HEK293 (cell line): ENCODE data around the gene KRT16.

Experiments
- CTCF ChIA-PET: fragments of 350-600 bp; formaldehyde crosslinking; extraction: SDS; loops from one replicate; lab custom pipeline; 2021; ENCODE audit warnings: antibody characterized with exemption; lab: Yijun Ruan, JAX
- POLR2A ChIA-PET: fragments of 300-600 bp; formaldehyde crosslinking; extraction: SDS; loops from one replicate; lab custom pipeline; 2020; ENCODE audit warnings: antibody characterized with exemption, inconsistent platforms; lab: Yijun Ruan, JAX
- H3K27ac ChIP-seq: fragments of 200-500 bp; sonication (Bioruptor generic); 2 replicates; pipeline ENCODE4 v1.5.1; 2014; ENCODE audit warnings: low read depth, low read length, control low read depth, inconsistent platforms; ENCODE audit errors: extremely low read depth
- H3K36me3 ChIP-seq, 2 experiments: fragments of 200-500 bp in 1 of 2; sonication (Bioruptor generic) in 1 of 2; 1 replicate in 1 of 2; 2 replicates in 1 of 2; pipeline ENCODE4 v1.5.1; 2014 to 2017; ENCODE audit warnings: inconsistent platforms in 2 of 2, low read length in 2 of 2; ENCODE audit not compliant: control insufficient read depth in 2 of 2, insufficient read depth in 1 of 2
- H3K4me1 ChIP-seq: fragments of 200-500 bp; sonication (Bioruptor generic); 2 replicates; pipeline ENCODE4 v1.5.1; 2014; ENCODE audit warnings: mild to moderate bottlenecking, low read length, inconsistent platforms; ENCODE audit not compliant: control insufficient read depth, insufficient read depth
- H3K4me3 ChIP-seq: 2 replicates; pipeline ENCODE4 v1.5.1; 2011; ENCODE audit warnings: low read depth, mild to moderate bottlenecking, control low read depth, low read length, moderate library complexity
- H3K9me3 ChIP-seq: fragments of 200-500 bp; sonication (Bioruptor generic); 2 replicates; pipeline ENCODE4 v1.5.1; 2014; ENCODE audit warnings: low read depth, low read length, inconsistent platforms; ENCODE audit not compliant: control insufficient read depth, insufficient read depth
- BCL11B ChIP-seq: fragments of 450-650 bp; formaldehyde crosslinking; IDR thresholded peaks from 2 replicates; pipeline ENCODE4 v1.5.1; 2016; ENCODE audit warnings: low read depth, missing biosample characterization, missing genetic modification characterization
- GLI2 ChIP-seq: fragments of 450-650 bp; formaldehyde crosslinking; IDR thresholded peaks from 2 replicates; pipeline ENCODE4; 2017; ENCODE audit warnings: missing biosample characterization, missing genetic modification characterization, low read depth, borderline replicate concordance
- OSR2 ChIP-seq: fragments of 450-650 bp; formaldehyde crosslinking; IDR thresholded peaks from 2 replicates; pipeline ENCODE4 v1.5.1; 2016; ENCODE audit warnings: missing biosample characterization, missing genetic modification characterization
- PRDM1 ChIP-seq: fragments of 450-650 bp; formaldehyde crosslinking; IDR thresholded peaks from 2 replicates; pipeline ENCODE4; 2016; ENCODE audit warnings: missing biosample characterization, missing genetic modification characterization
- SCRT2 ChIP-seq: fragments of 450-650 bp; formaldehyde crosslinking; IDR thresholded peaks from 2 replicates; pipeline ENCODE4 v1.5.1; 2016; ENCODE audit warnings: missing biosample characterization, missing genetic modification characterization
- TCF7L2 ChIP-seq: IDR thresholded peaks from 2 replicates; pipeline ENCODE4 v1.6.1; 2011; ENCODE audit warnings: low read depth, mild to moderate bottlenecking, inconsistent platforms, low read length, moderate library complexity, borderline replicate concordance
- ZBTB48 ChIP-seq: fragments of 450-650 bp; formaldehyde crosslinking; IDR thresholded peaks from 2 replicates; pipeline ENCODE4 v1.5.1; 2016; ENCODE audit warnings: missing biosample characterization, missing genetic modification characterization
- ZNF138 ChIP-seq: fragments of 450-650 bp; formaldehyde crosslinking; IDR thresholded peaks from 2 replicates; pipeline ENCODE4 v1.5.1; 2016; ENCODE audit warnings: missing biosample characterization, missing genetic modification characterization, borderline replicate concordance
- ZNF211 ChIP-seq: fragments of 450-650 bp; formaldehyde crosslinking; IDR thresholded peaks from 2 replicates; pipeline ENCODE4 v1.5.1; 2016; ENCODE audit warnings: low read depth, missing biosample characterization, missing genetic modification characterization
- ZNF221 ChIP-seq: fragments of 450-650 bp; formaldehyde crosslinking; IDR thresholded peaks from 2 replicates; pipeline ENCODE4 v1.5.1; 2017; ENCODE audit warnings: missing biosample characterization, missing genetic modification characterization, borderline replicate concordance
- ZNF37A ChIP-seq: fragments of 450-650 bp; IDR thresholded peaks from 2 replicates; pipeline ENCODE4 v1.5.1; 2018; ENCODE audit warnings: missing biosample characterization, missing genetic modification characterization
- ZNF391 ChIP-seq: fragments of 450-650 bp; formaldehyde crosslinking; IDR thresholded peaks from 2 replicates; pipeline ENCODE4 v1.5.1; 2016; ENCODE audit warnings: low read depth, missing biosample characterization, missing genetic modification characterization, borderline replicate concordance
- ZNF529 ChIP-seq: fragments of 450-650 bp; formaldehyde crosslinking; IDR thresholded peaks from 2 replicates; pipeline ENCODE4 v1.5.1; 2017; ENCODE audit warnings: missing genetic modification characterization, missing biosample characterization; ENCODE audit not compliant: insufficient replicate concordance
- ZNF785 ChIP-seq: fragments of 450-650 bp; formaldehyde crosslinking; IDR thresholded peaks from 2 replicates; pipeline ENCODE4 v1.5.1; 2016; ENCODE audit warnings: missing biosample characterization, missing genetic modification characterization
- ZNF792 ChIP-seq: fragments of 450-650 bp; formaldehyde crosslinking; IDR thresholded peaks from 2 replicates; pipeline ENCODE4 v1.5.1; 2016; ENCODE audit warnings: missing biosample characterization, missing genetic modification characterization
- TF ChIP-seq, protein P1 (sequence below): fragments of 450-650 bp; formaldehyde crosslinking; IDR thresholded peaks from 2 replicates; pipeline ENCODE4 v1.5.1; 2016; ENCODE audit warnings: missing biosample characterization, missing genetic modification characterization, borderline replicate concordance
- TF ChIP-seq, protein P2 (sequence below): fragments of 450-650 bp; formaldehyde crosslinking; IDR thresholded peaks from 2 replicates; pipeline ENCODE4 v1.5.1; 2016; ENCODE audit warnings: missing biosample characterization, missing genetic modification characterization
- TF ChIP-seq, protein P3 (sequence below): fragments of 450-650 bp; formaldehyde crosslinking; IDR thresholded peaks from 2 replicates; pipeline ENCODE4 v1.5.1; 2017; ENCODE audit warnings: missing biosample characterization, missing genetic modification characterization
- TF ChIP-seq, protein P4 (sequence below): fragments of 450-650 bp; formaldehyde crosslinking; IDR thresholded peaks from 2 replicates; pipeline ENCODE4 v1.5.1; 2017; ENCODE audit warnings: missing biosample characterization, missing genetic modification characterization
- TF ChIP-seq, protein P5 (sequence below): fragments of 450-650 bp; formaldehyde crosslinking; IDR thresholded peaks from 2 replicates; pipeline ENCODE4 v1.5.1; 2016; ENCODE audit warnings: missing biosample characterization, missing genetic modification characterization

KRT16 gene

DNA sequence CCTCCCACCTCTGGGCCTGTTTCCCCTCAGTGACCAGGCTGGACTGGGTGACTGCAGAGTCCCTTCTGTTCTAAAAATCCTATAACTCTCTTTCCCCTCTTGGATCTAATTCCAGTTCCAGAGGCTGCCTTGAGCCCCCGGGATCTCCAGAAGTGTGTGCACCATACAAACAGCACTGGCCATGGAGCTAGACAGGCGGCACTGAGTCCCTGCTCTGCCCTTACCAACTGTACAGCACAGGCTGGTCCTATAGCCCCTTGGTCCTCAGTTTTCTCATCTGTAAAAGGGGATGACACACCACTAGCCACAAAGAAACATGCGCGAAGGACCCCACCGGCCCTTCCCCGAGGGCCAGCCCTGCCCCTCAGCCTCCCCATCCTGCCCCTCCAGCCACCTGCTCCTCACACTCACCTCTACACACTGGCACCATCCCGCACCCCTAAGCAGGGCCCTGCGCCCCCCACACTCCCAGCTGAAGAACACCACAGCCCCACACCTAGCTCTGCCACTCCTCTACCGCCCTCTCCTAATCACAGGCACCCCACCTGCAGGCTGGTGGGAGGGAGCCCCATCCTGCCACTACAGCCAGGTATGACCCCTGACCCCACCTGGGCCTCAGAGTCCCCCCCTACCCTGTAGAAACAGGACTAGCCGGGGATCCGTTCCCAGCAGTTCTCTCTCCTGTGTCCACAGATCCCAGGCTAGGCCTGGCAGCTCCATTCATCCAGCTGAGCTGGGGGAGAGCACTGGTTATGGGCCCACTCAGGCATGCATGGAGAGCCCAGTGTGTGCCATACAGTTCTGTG is 913 bp upstream of the KRT16 start:
- H3K27ac ChIP-seq, result no peak overlapping the region
- H3K36me3 ChIP-seq, result no peaks in the 10 kb centered on the region
- TF ChIP-seq, protein P1, sequence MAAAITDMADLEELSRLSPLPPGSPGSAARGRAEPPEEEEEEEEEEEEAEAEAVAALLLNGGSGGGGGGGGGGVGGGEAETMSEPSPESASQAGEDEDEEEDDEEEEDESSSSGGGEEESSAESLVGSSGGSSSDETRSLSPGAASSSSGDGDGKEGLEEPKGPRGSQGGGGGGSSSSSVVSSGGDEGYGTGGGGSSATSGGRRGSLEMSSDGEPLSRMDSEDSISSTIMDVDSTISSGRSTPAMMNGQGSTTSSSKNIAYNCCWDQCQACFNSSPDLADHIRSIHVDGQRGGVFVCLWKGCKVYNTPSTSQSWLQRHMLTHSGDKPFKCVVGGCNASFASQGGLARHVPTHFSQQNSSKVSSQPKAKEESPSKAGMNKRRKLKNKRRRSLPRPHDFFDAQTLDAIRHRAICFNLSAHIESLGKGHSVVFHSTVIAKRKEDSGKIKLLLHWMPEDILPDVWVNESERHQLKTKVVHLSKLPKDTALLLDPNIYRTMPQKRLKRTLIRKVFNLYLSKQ (tag by site-specific recombination), result no peak
- TF ChIP-seq, protein P2, sequence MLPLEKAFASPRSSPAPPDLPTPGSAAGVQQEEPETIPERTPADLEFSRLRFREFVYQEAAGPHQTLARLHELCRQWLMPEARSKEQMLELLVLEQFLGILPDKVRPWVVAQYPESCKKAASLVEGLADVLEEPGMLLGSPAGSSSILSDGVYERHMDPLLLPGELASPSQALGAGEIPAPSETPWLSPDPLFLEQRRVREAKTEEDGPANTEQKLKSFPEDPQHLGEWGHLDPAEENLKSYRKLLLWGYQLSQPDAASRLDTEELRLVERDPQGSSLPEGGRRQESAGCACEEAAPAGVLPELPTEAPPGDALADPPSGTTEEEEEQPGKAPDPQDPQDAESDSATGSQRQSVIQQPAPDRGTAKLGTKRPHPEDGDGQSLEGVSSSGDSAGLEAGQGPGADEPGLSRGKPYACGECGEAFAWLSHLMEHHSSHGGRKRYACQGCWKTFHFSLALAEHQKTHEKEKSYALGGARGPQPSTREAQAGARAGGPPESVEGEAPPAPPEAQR, result no peak
- no peak for TF ChIP-seq ZNF792
- no peak for TF ChIP-seq ZNF37A (tag by site-specific recombination)
- TF ChIP-seq ZNF529 (tag by site-specific recombination), result no peak
- no peak for TF ChIP-seq ZBTB48 (tag by site-specific recombination)
- TF ChIP-seq ZNF211 (tag by site-specific recombination), result no peak
- no peak for TF ChIP-seq PRDM1 (tag by site-specific recombination)
- TF ChIP-seq BCL11B (tag by site-specific recombination), result no peak
- TF ChIP-seq, protein P3, sequence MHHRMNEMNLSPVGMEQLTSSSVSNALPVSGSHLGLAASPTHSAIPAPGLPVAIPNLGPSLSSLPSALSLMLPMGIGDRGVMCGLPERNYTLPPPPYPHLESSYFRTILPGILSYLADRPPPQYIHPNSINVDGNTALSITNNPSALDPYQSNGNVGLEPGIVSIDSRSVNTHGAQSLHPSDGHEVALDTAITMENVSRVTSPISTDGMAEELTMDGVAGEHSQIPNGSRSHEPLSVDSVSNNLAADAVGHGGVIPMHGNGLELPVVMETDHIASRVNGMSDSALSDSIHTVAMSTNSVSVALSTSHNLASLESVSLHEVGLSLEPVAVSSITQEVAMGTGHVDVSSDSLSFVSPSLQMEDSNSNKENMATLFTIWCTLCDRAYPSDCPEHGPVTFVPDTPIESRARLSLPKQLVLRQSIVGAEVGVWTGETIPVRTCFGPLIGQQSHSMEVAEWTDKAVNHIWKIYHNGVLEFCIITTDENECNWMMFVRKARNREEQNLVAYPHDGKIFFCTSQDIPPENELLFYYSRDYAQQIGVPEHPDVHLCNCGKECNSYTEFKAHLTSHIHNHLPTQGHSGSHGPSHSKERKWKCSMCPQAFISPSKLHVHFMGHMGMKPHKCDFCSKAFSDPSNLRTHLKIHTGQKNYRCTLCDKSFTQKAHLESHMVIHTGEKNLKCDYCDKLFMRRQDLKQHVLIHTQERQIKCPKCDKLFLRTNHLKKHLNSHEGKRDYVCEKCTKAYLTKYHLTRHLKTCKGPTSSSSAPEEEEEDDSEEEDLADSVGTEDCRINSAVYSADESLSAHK (tag by site-specific recombination), result no peak
- no peak for TF ChIP-seq ZNF391 (tag by site-specific recombination)
- no peak for TF ChIP-seq SCRT2 (tag by site-specific recombination)
- TF ChIP-seq, protein P4, sequence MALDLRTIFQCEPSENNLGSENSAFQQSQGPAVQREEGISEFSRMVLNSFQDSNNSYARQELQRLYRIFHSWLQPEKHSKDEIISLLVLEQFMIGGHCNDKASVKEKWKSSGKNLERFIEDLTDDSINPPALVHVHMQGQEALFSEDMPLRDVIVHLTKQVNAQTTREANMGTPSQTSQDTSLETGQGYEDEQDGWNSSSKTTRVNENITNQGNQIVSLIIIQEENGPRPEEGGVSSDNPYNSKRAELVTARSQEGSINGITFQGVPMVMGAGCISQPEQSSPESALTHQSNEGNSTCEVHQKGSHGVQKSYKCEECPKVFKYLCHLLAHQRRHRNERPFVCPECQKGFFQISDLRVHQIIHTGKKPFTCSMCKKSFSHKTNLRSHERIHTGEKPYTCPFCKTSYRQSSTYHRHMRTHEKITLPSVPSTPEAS (tag by site-specific recombination), result no peak
- no peak for TF ChIP-seq ZNF785 (tag by site-specific recombination)
- TF ChIP-seq, protein P5, sequence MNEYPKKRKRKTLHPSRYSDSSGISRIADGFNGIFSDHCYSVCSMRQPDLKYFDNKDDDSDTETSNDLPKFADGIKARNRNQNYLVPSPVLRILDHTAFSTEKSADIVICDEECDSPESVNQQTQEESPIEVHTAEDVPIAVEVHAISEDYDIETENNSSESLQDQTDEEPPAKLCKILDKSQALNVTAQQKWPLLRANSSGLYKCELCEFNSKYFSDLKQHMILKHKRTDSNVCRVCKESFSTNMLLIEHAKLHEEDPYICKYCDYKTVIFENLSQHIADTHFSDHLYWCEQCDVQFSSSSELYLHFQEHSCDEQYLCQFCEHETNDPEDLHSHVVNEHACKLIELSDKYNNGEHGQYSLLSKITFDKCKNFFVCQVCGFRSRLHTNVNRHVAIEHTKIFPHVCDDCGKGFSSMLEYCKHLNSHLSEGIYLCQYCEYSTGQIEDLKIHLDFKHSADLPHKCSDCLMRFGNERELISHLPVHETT (tag by site-specific recombination), result no peak
- TF ChIP-seq ZNF221 (tag by site-specific recombination), result no peak
- no peak for TF ChIP-seq GLI2 (tag by site-specific recombination)
- TF ChIP-seq ZNF138 (tag by site-specific recombination), result no peak
- no peak for TF ChIP-seq TCF7L2
- TF ChIP-seq OSR2, result no peak
- TF ChIP-seq, all 188 proteins: peak for 0
- H3K4me1 ChIP-seq, result no peaks in the 10 kb centered on the region
- POLR2A ChIA-PET, result interaction anchor here (0.9 kb wide), 1 partner anchor 40 kb away, joined by 3 read pairs; no protein-coding TSS in a partner anchor
- no peaks in the 10 kb centered on the region for H3K9me3 ChIP-seq
- CTCF ChIA-PET, result interaction anchor here (0.6 to 0.9 kb wide), 3 partner anchors 22 to 66 kb away, joined by 3 read pairs; no protein-coding TSS in a partner anchor
- H3K4me3 ChIP-seq, result no peak overlapping the region
